Lower lobe of right lung (tissue), 2 donors: ENCODE data around the gene CHTF8. TPM values are rescaled to one million over a fixed set of nuclear protein-coding genes. Genes with fewer than 3 reads are reported as not detected.

Source experiments
- ATAC-seq, 2 donors: fragments of 200-7000 bp; cut with Tn5 transposase; one replicate each; pipeline ENCODE4 v1.9.1; 2020 to 2022; ENCODE audit warnings: mild to moderate bottlenecking in 2 of 2, moderate library complexity in 2 of 2
- DNase-seq: peaks from one replicate; pipeline ENCODE4 v3.0.0-alpha.2; 2020
- H3K27ac ChIP-seq: fragments of 200-600 bp; one replicate; pipeline ENCODE4 v1.8.0; 2022
- H3K27me3 ChIP-seq: fragments of 200-600 bp; one replicate; pipeline ENCODE4 v1.8.0; 2022; ENCODE audit warnings: low read depth
- H3K36me3 ChIP-seq: fragments of 200-600 bp; one replicate; pipeline ENCODE4 v1.8.0; 2022; ENCODE audit warnings: mild to moderate bottlenecking
- H3K4me1 ChIP-seq: fragments of 200-600 bp; one replicate; pipeline ENCODE4 v1.8.0; 2022
- H3K4me3 ChIP-seq: fragments of 200-600 bp; one replicate; pipeline ENCODE4 v1.8.0; 2022; ENCODE audit warnings: mild to moderate bottlenecking
- H3K9me3 ChIP-seq: fragments of 200-600 bp; one replicate; pipeline ENCODE4 v1.8.0; 2022
- intact Hi-C: fragments of 100-400 bp; cut with DNase I; formaldehyde crosslinking; loops from one replicate; pipeline ENCODE4 v1.11.0; 2022
- total RNA-seq: library from RNA; stranded (reverse); fragmentation: NEBNext Ultra II Directional; extraction: Animal tissue kit (Norgen Biotek cat#: 25700); gene quantifications from one replicate; pipeline ENCODE4 v1.2.1, GENCODE V29; 2021
- TF ChIP-seq, protein P1 (sequence below): fragments of 200-600 bp; IDR thresholded peaks from one replicate; pipeline ENCODE4 v1.8.0; 2022; ENCODE audit warnings: antibody characterized with exemption, mild to moderate bottlenecking
- donor health status: DM: no; HTN: yes; CAD: no; lungs with severe emphysema.

CHTF8 gene
- total RNA-seq, 1 donor from 2014 or later: 126 TPM

DNA sequence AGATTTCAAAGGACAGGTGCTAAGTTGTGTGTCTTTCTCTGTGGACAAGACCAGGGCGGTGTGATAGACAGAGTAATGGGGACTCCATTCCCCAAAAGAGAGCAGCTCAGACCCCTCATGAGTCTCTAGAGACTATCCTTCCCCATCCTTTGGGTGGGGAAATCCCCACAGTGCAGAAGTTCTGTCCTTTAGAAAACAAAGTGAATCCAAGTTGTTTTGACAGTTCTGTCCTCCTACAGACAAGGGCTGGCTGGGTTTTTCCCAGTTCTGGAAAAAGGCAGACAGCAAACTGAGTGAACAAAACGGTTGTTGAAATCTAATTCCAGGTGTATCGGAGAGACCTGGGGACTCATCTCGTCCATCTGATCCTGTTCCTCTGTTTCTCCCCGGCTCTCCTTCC, 37.9 kb downstream of the CHTF8 start:
- DNase-seq (no peak), ATAC-seq (no peak)
- no peaks in the 10 kb centered on the region for H3K27me3 ChIP-seq
- TF ChIP-seq, protein P1, sequence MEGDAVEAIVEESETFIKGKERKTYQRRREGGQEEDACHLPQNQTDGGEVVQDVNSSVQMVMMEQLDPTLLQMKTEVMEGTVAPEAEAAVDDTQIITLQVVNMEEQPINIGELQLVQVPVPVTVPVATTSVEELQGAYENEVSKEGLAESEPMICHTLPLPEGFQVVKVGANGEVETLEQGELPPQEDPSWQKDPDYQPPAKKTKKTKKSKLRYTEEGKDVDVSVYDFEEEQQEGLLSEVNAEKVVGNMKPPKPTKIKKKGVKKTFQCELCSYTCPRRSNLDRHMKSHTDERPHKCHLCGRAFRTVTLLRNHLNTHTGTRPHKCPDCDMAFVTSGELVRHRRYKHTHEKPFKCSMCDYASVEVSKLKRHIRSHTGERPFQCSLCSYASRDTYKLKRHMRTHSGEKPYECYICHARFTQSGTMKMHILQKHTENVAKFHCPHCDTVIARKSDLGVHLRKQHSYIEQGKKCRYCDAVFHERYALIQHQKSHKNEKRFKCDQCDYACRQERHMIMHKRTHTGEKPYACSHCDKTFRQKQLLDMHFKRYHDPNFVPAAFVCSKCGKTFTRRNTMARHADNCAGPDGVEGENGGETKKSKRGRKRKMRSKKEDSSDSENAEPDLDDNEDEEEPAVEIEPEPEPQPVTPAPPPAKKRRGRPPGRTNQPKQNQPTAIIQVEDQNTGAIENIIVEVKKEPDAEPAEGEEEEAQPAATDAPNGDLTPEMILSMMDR: no peak
- H3K36me3 ChIP-seq: no peaks in the 10 kb centered on the region
- H3K9me3 ChIP-seq: no peaks in the 10 kb centered on the region
- H3K4me3 ChIP-seq: no peak overlapping the region
- no peak overlapping the region for H3K27ac ChIP-seq
- intact Hi-C loops: no loop called here
- H3K4me1 ChIP-seq: peaks cover 6% of the 10 kb centered on the region

DNA sequence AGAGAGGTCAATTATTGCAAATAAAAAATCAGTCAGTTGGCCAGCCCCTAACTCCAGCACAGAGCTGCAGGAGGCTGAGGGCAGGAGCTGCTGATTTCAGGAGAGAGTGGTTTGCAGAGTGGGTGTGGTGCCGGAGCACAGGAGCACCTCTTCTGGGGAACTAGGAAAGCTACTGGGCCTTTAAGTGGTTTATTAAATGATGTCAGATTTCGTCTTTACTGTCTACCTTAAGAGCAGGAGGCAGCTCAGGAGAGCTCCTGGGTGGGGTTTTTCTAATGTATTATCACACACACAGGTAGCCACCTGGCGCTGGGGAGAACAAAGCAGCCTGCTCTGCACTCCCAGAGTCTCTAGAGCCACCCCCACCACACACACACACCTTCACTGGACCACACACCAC, 38.4 kb downstream of the CHTF8 start:
- ATAC-seq: peak; percentile 30 to 47
- TF ChIP-seq, protein P1: no peak

DNA sequence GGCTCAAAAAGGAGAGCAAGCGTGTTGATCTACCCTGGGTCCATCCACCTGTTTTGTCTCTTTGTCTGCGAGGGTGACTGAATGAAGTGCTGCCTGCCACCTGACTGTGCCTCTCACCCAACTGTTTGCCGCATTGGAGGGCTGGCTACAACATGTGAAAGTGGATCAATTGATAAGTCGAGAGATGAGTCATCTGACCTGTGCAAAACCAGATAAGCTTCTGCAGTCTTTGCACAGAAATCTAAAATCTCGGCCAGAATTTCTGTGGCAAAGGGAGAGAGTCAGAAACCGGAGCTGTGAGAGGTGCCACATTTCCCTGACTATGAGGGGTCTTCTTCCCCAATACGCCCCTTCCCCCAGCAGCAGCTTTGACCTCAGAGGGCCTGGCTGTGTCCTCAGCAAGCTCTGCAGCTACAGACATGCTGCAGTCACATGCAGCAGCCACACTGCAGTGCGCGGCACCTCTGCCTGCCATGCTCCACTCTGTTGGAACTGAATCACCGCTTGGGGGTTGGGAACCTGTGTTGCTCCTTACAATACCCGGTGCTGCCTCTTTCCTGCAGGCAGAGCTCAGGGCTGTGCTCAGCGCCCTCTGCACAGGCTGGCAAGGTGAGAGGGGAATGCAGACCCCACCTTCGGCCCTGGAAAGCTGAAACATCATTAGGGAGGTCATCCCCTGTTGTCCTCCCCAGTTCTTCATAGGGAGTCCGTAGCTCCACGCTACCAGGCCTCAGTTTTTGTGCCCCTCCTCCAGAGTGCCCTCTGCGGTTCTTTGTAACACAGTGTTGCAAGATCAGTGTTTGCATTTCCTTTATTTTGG, 43.1 kb downstream of the CHTF8 start:
- H3K9me3 ChIP-seq: no peaks in the 10 kb centered on the region
- H3K4me3 ChIP-seq: no peak overlapping the region
- intact Hi-C loops: no loop called here
- H3K27ac ChIP-seq: peak overlapping the region; percentile 31
- ATAC-seq: peak; percentile 61 to 65
- peaks cover 5% of the 10 kb centered on the region for H3K36me3 ChIP-seq
- DNase-seq: peak; percentile 51
- no peaks in the 10 kb centered on the region for H3K27me3 ChIP-seq
- H3K4me1 ChIP-seq: peaks cover 13% of the 10 kb centered on the region
- TF ChIP-seq, protein P1: no peak

More for the DNA sequence above, 38.4 kb downstream of the CHTF8 start:
- H3K27me3 ChIP-seq: no peaks in the 10 kb centered on the region
- H3K4me1 ChIP-seq: peaks cover 11% of the 10 kb centered on the region
- DNase-seq: no peak
- H3K9me3 ChIP-seq: no peaks in the 10 kb centered on the region
- intact Hi-C loops: no loop called here
- no peaks in the 10 kb centered on the region for H3K36me3 ChIP-seq
- no peak overlapping the region for H3K4me3 ChIP-seq
- H3K27ac ChIP-seq: no peak overlapping the region

DNA sequence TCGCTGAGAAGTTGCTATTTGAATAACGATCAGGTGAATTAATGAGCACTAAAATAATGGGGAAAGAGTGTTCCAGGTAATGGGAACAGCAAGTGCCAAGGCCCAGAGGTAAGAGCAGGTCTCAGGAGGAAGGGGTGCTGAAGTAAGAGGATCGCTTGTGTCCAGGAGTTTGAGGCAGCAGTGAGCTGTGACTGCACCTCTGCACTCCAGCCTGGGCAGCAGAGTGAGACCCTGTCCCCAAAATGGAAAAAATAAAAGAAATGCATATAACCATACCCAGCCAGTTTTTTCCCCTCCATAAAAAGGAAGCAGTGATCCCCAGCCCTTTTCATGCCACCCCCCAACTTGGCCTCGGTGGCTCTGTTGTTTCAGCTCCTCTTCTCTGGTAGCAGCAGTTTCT, 43.7 kb downstream of the CHTF8 start:
- intact Hi-C loops: no loop called here
- TF ChIP-seq, protein P1: no peak
- H3K27me3 ChIP-seq: no peaks in the 10 kb centered on the region
- peaks cover 13% of the 10 kb centered on the region for H3K4me1 ChIP-seq
- H3K36me3 ChIP-seq: peaks cover 11% of the 10 kb centered on the region
- no peaks in the 10 kb centered on the region for H3K9me3 ChIP-seq
- no peak overlapping the region for H3K4me3 ChIP-seq
- H3K27ac ChIP-seq: peak overlapping the region; percentile 21
- ATAC-seq: no peak
- DNase-seq: no peak

DNA sequence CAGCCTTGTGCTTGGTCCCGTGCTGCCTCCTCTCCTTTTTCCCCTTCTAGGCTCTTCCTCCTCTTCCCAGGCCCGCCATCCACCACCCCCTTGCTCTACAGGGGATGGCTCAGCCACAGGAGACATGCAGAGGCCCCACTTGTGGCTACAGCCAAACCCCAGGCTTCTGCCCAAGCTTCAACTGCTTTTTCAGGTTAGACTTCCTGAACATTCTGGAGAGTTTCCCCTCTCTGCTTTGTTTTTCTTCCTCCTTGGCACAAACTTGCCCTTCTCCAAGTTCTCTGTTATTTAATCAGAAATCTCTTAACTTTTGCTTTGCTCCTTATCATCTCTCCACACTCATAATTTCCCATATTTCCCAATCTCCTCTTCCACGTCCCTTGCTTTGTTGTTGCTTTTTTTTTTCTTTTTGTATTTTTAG, 45.2 kb downstream of the CHTF8 start:
- intact Hi-C loops: no loop called here
- peak overlapping the region; percentile 71 for H3K27ac ChIP-seq
- no peaks in the 10 kb centered on the region for H3K27me3 ChIP-seq
- no peaks in the 10 kb centered on the region for H3K9me3 ChIP-seq
- ATAC-seq (peak; percentile 81 to 82), DNase-seq (peak; percentile 58)
- TF ChIP-seq, protein P1: no peak
- peaks cover 13% of the 10 kb centered on the region for H3K4me1 ChIP-seq
- peaks cover 15% of the 10 kb centered on the region for H3K36me3 ChIP-seq
- H3K4me3 ChIP-seq: peak overlapping the region; percentile 36
